A549 treated with AZD9567 at 1 μM for 4 hours (cell line): ENCODE results near the gene CLDN24. TPM values are rescaled to one million over a fixed set of nuclear protein-coding genes. Genes with fewer than 3 reads are reported as not detected.

Experiments used
- total RNA-seq: library from RNA; stranded (reverse); fragments of 200-300 nt; extraction: Qiagen RNA extraction; gene quantifications from 5 replicates; pipeline ENCODE4 v1.2.3, GENCODE V29; 2022; ENCODE audit not compliant: insufficient read depth

CLDN24 gene
- total RNA-seq = not detected in 5 replicates

DNA sequence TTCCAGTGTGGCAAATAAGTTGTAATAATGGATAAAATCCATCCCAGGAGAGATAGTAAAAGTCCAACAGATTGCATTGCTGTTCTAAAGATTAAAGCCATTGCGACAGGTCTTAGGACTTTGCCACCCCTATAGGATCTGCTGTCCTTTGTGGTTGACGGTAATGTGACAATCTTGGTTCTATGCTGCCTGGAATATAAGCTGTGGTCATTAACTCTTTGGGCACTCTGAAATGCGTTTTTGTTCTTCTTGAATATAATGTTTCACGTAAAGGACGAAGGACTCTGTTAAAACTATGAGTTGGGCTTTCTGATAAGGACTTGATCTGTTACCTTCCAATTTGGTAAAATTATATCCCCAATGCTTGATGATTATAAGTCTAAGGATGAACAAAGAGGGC is at the start of gene CLDN24:
TSS of gene CLDN24 (minus strand) at position 101 of the 400 bp plus-strand sequence. CDS start at position 101, 0 bp downstream.

DNA sequence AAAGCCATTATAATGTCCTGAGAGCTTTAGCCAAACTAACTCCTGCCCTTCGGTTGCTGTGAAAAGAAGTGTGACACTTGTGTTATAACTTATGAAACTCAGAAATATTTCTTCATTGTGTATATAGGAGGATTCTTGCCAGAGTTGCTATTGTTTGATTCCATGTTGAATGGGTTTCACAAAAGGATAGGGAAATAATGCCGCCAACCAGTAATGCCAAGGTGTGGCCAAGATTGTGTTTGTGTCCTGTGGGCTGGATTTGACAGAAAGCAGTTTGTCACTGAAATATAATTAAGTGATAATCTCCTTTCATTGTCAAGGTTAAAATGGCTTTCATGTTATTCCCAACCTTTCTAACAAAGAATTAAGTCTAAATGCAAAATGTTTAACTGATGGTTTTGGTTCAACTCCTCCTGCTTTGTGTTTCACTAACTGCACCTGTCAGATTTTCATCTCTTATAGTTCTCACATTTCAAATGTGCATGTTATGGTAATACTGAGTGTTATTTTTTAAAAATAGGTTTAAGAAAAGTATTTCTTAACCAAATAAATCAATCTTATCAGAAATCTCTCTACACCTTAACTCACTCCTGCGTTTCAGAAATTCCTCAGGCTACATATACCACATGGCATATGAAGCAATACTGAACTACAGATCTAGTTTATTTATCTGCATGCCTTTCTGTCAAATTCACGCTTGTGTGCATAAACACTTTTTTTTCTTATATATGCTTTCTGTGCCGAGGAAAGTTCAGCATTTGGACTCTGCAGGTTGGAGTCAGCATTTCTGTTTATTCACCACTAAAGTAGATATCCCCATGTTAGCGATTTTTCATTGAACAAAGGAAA is 1.8 kb downstream of the CLDN24 start, which contains the start of gene CLDN22:
TSS of gene CLDN22 (minus strand) at position 66 of the 849 bp plus-strand sequence. CDS start at position 8, 58 bp downstream.

Other genes starting within 250 kb of the CLDN24 start
- gene WWC2, start 223.2 kb downstream of the CLDN24 start, total RNA-seq = 11.5 to 17.9 TPM (median 16.6 TPM) in 5 replicates
- gene CLDN22, start 2.1 kb downstream of the CLDN24 start, total RNA-seq = not detected in 5 replicates
- gene CDKN2AIP, start 122.2 kb upstream of the CLDN24 start, total RNA-seq = 9.7 to 19.8 TPM (median 11.9 TPM) in 5 replicates
- gene ING2, start 182.6 kb upstream of the CLDN24 start, total RNA-seq = 10.1 to 11.8 TPM (median 11.2 TPM) in 5 replicates